Umbilical cord (tissue), 2 donors: ENCODE data around the gene SAXO1. TPM values are rescaled to one million over a fixed set of nuclear protein-coding genes. Genes with fewer than 3 reads are reported as not detected.

Experiments used
- DNase-seq: peaks from one replicate; pipeline ENCODE4 v3.0.0-alpha.2; 2015; ENCODE audit warnings: low spot score
- total RNA-seq: library from RNA; depleted of rRNA; stranded (reverse); fragments of >200 nt; gene quantifications from one replicate; pipeline ENCODE4 v1.2.3, GENCODE V29; 2014; ENCODE audit warnings: low replicate concordance; ENCODE audit not compliant: insufficient read depth

Gene SAXO1
- total RNA-seq, 1 donor from 2014 or later, result 1.9 TPM

GRCh38 chr9:18911714-18912342, 121.2 kb downstream of the SAXO1 start:
- DNase-seq, result no peak

- peak; percentile 82 for DNase-seq
Measured at GRCh38 chr9:18910916-18911315, 122.1 kb downstream of the SAXO1 start.

GRCh38 chr9:18910435-18910834, 122.6 kb downstream of the SAXO1 start:
- DNase-seq, result no peak

- DNase-seq, result no peak
Measured at GRCh38 chr9:18909140-18910018, 123.6 kb downstream of the SAXO1 start.

GRCh38 chr9:18907927-18908625, 124.9 kb downstream of the SAXO1 start:
- no peak for DNase-seq

GRCh38 chr9:18906656-18907395, 126.2 kb downstream of the SAXO1 start:
- peak; percentile 50 for DNase-seq

GRCh38 chr9:18905883-18906629, 127.0 kb downstream of the SAXO1 start:
- no peak for DNase-seq

- DNase-seq, result no peak
Measured at GRCh38 chr9:18905028-18905882, 127.8 kb downstream of the SAXO1 start.

- no peak for DNase-seq
Measured at GRCh38 chr9:18903450-18903849, 129.6 kb downstream of the SAXO1 start.

- DNase-seq, result no peak
Measured at GRCh38 chr9:18896531-18897179, 136.4 kb downstream of the SAXO1 start.

- DNase-seq, result no peak
Measured at GRCh38 chr9:18896004-18896403, 137.0 kb downstream of the SAXO1 start.

GRCh38 chr9:18893491-18893890, 139.5 kb downstream of the SAXO1 start:
- DNase-seq, result no peak

- no peak for DNase-seq
Measured at GRCh38 chr9:18893046-18893445, 140.0 kb downstream of the SAXO1 start.

- no peak for DNase-seq
Measured at GRCh38 chr9:18891946-18892670, 140.9 kb downstream of the SAXO1 start.

GRCh38 chr9:18890372-18890771, 142.6 kb downstream of the SAXO1 start:
- DNase-seq, result peak; percentile 68

- no peak for DNase-seq
Measured at GRCh38 chr9:18889550-18889949, 143.5 kb downstream of the SAXO1 start.

- DNase-seq, result peak; percentile 92
Measured at GRCh38 chr9:18888290-18888689, 144.7 kb downstream of the SAXO1 start.

- no peak for DNase-seq
Measured at GRCh38 chr9:18887546-18887945, 145.5 kb downstream of the SAXO1 start.

- no peak for DNase-seq
Measured at GRCh38 chr9:18881758-18882157, 151.3 kb downstream of the SAXO1 start.
